Lower leg skin (tissue), 3 donors: Measurements from ENCODE around the gene RNF180.

Experiments used
- CTCF ChIP-seq, 3 donors: fragments of 450-650 bp; IDR thresholded peaks; one replicate each; pipeline ENCODE4 v1.5.1; 2016; ENCODE audit warnings: antibody characterized with exemption in 3 of 3, mild to moderate bottlenecking in 3 of 3, moderate library complexity in 2 of 3
- POLR2A ChIP-seq, 2 donors: fragments of 450-650 bp; IDR thresholded peaks; one replicate each; pipeline ENCODE4 v1.6.1; 2016 to 2017; ENCODE audit warnings: antibody characterized with exemption in 2 of 2, mild to moderate bottlenecking in 1 of 2, moderate library complexity in 1 of 2

- TF ChIP-seq POLR2A (IDR thresholded peaks at IDR 0.05) (no peak), CTCF (IDR thresholded peaks at IDR 0.05) (no peak)
Measured at GRCh38 chr5:64312491-64312890, 146.8 kb downstream of the RNF180 start.
